Measurements from ENCODE around the gene KCNJ4.

DNA sequence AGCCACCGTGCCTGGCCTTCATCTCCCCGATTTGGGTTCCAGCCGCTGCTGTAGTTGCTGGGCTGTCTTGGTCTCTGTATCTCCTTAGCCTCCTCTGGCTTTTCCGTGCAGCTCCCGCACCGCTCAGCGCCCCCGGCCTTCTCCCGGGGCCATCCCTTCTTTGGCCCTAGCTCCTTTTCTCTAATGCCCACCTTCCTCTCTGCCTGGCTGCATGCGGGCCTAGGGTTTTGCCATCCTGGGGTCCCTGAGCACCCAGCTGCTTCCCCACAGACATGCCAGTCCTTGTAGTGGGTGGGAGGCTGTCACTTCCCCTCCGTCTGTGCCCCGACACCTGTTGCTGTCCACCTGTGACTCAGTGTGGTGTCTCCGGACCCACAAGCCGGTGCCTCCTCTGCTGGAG, 36.4 kb downstream of the KCNJ4 start:
- TF ChIP-seq POLR2AphosphoS5 (IDR thresholded peaks at IDR 0.05; ENCODE audit: low read depth, low read length) (no peak), SIN3A (IDR thresholded peaks at IDR 0.05; ENCODE audit: borderline replicate concordance, insufficient read depth, low read depth, low read length) (no peak)
- TF ChIP-seq, protein P1, sequence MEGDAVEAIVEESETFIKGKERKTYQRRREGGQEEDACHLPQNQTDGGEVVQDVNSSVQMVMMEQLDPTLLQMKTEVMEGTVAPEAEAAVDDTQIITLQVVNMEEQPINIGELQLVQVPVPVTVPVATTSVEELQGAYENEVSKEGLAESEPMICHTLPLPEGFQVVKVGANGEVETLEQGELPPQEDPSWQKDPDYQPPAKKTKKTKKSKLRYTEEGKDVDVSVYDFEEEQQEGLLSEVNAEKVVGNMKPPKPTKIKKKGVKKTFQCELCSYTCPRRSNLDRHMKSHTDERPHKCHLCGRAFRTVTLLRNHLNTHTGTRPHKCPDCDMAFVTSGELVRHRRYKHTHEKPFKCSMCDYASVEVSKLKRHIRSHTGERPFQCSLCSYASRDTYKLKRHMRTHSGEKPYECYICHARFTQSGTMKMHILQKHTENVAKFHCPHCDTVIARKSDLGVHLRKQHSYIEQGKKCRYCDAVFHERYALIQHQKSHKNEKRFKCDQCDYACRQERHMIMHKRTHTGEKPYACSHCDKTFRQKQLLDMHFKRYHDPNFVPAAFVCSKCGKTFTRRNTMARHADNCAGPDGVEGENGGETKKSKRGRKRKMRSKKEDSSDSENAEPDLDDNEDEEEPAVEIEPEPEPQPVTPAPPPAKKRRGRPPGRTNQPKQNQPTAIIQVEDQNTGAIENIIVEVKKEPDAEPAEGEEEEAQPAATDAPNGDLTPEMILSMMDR (IDR thresholded peaks at IDR 0.05): no peak

Measured in Panc1 (cell line).